NCI-H128 (cell line): ENCODE results near the gene GEMIN4.
"Not testable (repeated sequence)": the region's sequence is repeated elsewhere in the genome, so short reads cannot be mapped to it uniquely, and the experiment has no call there.

Experiments
- DNase-seq: peaks from one replicate; lab custom pipeline; 2025; ENCODE audit not compliant: unreplicated experiment; lab: John Stamatoyannopoulos, UW

GEMIN4 gene

GRCh38 chr17:781805-782731 is 30.0 kb upstream of the GEMIN4 start, which contains the start of the genes GLOD4 and MRM3:
TSS of gene GLOD4 (minus strand) at chr17:782280. CDS start at chr17:782255, 25 bp downstream.
TSS of gene MRM3 (plus strand) at chr17:782353. CDS start at chr17:782379, 26 bp downstream.
- peak; percentile 52 for DNase-seq

GRCh38 chr17:778096-778495 is 26.0 kb upstream of the GEMIN4 start:
- no peak for DNase-seq

- DNase-seq = no peak
Measured at GRCh38 chr17:774313-774584, 22.2 kb upstream of the GEMIN4 start.

DNA sequence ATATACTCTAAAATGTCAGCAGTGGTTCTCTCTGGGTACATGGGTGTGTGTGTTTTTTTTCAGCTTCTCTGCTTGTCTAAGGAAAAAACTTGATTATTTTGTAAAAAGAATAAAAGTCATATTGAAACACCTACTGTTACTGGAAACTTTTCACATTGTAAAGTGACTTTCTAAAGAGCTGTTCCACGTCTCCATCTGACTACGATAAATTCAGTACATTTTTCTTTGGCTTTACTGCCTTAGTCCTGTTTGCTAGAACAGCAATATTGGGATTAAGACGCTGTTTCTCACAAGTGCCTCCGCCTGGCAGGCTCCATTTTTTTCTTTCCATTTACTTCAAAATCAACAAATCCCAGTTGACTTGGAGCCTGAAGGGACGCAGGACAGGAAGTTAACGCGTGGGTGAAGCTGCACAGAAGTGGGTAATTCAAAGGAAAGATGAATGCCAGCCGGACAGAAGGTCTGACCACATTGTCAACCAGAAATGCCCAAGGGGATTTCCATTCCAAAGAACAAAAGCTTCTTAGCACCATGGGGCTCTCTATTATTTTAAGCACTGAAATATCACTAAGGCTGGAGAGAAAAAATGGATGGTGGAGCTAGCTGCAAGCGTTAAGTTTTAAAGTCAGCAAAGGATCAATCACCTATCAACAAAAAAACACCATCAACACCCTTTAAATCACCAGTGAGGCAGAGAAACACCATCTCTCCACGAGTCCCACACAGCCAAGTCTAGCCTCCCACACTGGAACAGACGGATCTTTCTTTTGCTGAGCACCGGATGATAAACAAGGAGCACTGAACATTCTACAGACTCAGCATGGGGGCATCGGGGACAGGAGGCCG is 21.6 kb upstream of the GEMIN4 start:
- DNase-seq = no peak

- no peak for DNase-seq
Measured at GRCh38 chr17:773016-773415, 21.0 kb upstream of the GEMIN4 start.

DNA sequence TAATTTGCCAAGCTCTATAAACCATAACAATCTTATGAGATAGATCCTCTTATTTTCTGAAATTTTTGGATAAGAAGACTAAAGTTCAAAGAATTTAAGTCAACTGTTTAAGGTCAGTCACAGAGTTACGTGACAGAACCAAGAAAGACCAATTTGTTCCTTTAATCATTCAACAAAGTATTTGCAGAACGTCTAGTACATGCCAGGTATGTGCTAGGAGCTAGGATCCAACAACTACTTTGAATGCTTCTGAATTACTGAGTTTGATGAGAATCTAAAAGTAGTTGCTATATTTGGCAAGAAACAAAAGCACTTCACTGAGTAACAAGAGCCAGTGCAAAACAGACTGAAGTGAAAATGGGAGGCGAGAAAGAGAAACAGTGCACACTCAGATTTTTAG is 15.0 kb upstream of the GEMIN4 start:
- DNase-seq = no peak

DNA sequence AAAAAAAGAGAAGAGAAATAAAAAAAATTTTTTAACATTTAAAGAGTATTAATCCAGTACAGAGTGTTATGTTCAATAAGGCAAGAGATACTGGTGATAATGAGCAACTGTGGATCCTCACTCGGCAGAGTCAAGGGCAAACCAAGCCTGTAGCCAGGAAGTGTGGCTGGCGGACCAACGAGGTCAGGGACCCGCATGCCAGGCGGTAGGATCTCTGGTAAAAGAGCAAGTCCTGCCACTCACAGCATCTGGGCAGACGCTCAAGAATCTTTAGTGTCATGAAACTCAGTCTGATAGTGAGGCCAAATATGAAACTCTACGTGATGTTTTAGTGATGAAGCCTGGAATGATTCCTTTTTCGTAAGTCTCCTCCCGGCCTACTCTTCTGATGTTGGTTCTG is 8.3 kb upstream of the GEMIN4 start:
- no peak for DNase-seq

- DNase-seq = no peak
Measured at GRCh38 chr17:759964-760363, 7.9 kb upstream of the GEMIN4 start.

DNA sequence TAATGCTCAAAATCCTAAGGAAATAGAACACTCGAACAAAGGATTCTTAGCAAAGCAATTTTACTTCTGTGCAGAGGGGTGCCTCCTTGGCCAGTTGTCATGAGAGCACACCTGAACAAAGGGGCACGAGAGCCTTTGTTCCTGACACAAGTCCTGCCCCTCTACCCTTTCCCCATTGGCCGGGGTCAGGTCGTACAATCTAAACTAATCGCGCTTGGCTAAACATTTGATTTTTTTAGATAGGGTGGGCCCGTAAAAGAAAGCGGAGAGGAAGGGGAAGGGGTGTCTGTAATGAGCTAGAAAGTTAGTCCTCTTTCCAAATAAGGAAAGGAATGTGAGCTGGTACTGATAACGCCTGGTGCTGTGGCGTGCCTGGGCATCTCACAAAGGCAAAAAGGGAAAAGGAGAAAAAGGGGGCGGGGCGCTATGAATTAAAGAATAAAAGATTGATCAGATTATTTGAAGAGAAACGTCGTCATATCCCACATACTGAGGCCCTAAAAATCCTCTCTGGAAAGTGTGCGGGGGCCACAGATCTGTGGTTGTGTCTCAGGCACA is 4.0 kb upstream of the GEMIN4 start:
- DNase-seq = not testable (repeated sequence)

DNA sequence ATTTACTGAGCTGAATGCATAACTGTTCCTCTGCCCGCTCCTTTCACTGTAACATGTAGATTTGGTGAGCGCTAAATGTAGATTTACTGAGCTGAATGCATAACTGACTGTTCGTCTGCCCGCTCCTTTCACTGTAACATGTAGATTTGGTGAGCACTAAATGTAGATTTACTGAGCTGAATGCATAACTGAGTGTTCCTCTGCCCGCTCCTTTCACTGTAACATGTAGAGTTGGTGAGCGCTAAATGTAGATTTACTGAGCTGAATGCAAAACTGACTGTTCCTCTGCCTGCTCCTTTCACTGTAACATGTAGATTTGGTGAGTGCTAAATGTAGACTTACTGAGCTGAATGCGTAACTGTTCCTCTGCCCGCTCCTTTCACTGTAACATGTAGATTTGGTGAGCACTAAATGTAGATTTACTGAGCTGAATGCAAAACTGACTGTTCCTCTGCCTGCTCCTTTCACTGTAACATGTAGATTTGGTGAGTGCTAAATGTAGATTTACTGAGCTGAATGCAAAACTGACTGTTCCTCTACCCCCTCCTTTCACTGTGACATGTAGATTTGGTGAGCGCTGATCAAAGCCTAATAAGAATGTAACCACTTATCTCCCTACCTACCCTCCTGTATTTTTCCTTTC is 3.4 kb upstream of the GEMIN4 start:
- DNase-seq = not testable (repeated sequence)

DNA sequence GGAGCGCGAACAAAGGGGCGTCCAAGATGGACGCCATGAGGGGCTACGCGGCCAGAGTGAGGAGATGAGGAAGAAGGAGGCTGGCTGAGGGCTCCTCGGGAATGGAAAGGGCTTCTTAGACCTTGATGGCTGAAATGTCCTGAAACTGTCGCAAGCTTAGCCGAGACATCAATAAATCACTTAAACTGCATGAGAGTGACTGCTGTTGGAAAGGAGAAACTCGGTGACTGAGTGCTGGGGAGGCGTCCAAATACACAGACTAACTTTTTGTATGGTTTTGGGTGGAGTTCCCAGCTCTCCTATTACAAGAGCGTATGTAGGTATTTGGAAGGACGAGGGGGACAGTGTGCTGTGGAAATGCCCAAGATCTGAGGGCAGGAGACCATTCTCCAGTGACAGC is 1.4 kb upstream of the GEMIN4 start:
- DNase-seq = no peak

- peak; percentile 24 for DNase-seq
Measured at GRCh38 chr17:752620-753219, 656 bp upstream of the GEMIN4 start.

GRCh38 chr17:751269-752001 is 629 bp downstream of the GEMIN4 start:
- no peak for DNase-seq

DNA sequence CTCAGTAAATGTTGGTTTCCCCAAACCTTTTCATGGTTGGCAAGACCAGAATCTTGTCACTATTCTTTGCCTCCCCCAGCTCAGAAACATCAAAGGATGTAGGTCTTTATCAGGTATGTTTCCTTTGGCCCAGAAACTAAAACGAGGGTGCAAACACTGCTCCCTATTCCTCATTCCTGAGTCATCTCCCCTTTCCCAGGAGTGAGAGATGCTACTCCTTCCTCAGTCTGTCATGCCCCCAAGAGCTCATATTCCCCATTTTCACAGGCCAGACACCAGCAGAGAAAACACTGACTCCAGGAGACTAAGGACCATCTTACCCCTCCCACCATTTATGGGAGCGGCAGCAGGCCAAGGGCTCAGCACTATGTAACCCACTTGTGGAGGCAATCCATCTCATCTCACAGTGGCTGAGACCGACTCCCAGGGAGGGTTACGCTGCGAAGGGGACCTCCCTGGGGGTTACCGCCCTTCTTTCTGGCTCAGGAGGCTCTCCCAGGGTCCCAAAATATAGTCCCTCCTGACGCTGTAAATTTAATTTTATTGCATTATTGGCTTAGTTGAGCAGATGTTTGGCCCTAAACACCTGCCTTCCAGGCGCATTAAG is 1.5 kb downstream of the GEMIN4 start:
- no peak for DNase-seq

DNA sequence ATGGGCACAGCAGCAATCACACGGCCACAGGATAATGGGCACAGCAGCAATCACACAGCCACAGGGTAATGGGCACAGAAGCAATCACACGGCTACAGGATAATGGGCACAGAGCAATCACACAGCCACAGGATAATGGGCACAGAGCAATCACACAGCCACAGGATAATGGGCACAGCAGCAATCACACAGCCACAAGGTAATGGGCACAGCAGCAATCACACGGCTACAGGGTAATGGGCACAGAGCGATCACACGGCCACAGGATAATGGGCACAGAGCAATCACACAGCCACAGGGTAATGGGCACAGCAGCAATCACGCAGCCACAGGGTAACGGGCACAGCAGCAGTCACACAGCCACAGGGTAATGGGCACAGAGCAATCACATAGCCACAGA is 2.7 kb downstream of the GEMIN4 start:
- DNase-seq = not testable (repeated sequence)

DNA sequence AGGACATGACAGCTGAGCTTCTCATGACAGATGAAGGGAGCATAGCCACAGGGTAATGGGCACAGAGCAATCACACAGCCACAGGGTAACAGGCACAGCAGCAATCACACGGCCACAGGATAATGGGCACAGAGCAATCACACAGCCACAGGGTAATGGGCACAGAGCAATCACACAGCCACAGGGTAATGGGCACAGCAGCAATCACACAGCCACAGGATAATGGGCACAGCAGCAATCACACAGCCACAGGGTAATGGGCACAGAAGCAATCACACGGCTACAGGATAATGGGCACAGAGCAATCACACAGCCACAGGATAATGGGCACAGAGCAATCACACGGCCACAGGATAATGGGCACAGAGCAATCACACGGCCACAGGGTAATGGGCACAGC is 3.5 kb downstream of the GEMIN4 start:
- not testable (repeated sequence) for DNase-seq

GRCh38 chr17:746783-747629 is 5.1 kb downstream of the GEMIN4 start:
- no peak for DNase-seq

GRCh38 chr17:746181-746580 is 5.9 kb downstream of the GEMIN4 start:
- no peak for DNase-seq

GRCh38 chr17:745406-745805 is 6.7 kb downstream of the GEMIN4 start:
- DNase-seq = no peak
